GM12891 (cell line): ENCODE data around the gene IRAK1BP1. TPM values are rescaled to one million over a fixed set of nuclear protein-coding genes. Genes with fewer than 3 reads are reported as not detected.

Experiments used
- DNase-seq: peaks from one replicate; pipeline ENCODE4 v3.0.0; 2011; ENCODE audit warnings: low spot score; ENCODE audit not compliant: insufficient read length
- FAIRE-seq: peaks from 2 replicates; lab custom pipeline; 2011; peaks lifted over from hg19 to GRCh38; lab: Jason Lieb, UNC
- PAX5 ChIP-seq: IDR thresholded peaks from 2 replicates; pipeline ENCODE4 v1.6.1; 2011; ENCODE audit warnings: low read length, moderate library complexity, mild to moderate bottlenecking; ENCODE audit not compliant: insufficient read depth, severe bottlenecking
- POLR2A ChIP-seq: IDR thresholded peaks from 2 replicates; pipeline ENCODE4 v1.6.1; 2011; ENCODE audit warnings: low read depth, low read length, control low read depth
- POLR2AphosphoS5 ChIP-seq: IDR thresholded peaks from 2 replicates; pipeline ENCODE4 v1.6.1; 2011; ENCODE audit warnings: low read depth, low read length, control low read depth
- POU2F2 ChIP-seq: IDR thresholded peaks from 2 replicates; pipeline ENCODE4 v1.6.1; 2011; ENCODE audit warnings: low read depth, mild to moderate bottlenecking, control low read depth, low read length, moderate library complexity
- SPI1 ChIP-seq: IDR thresholded peaks from 2 replicates; pipeline ENCODE4 v1.6.1; 2011; ENCODE audit warnings: low read depth, low read length, control low read depth
- TAF1 ChIP-seq: IDR thresholded peaks from 2 replicates; pipeline ENCODE4 v1.6.1; 2011; ENCODE audit warnings: low read depth, low read length, control low read depth
- polyA plus RNA-seq: library from polyadenylated mRNA; unstranded; fragments of >200 nt; gene quantifications from one replicate; pipeline ENCODE4 v1.2.1, GENCODE V29; 2012; ENCODE audit warnings: low read depth, missing spikeins, inconsistent platforms; ENCODE audit not compliant: missing spikeins

The IRAK1BP1 gene
- 1.9 TPM for polyA plus RNA-seq

GRCh38 chr6:78867370-78868040 lies at the start of gene IRAK1BP1:
IRAK1BP1 (plus strand) TSS chr6:78867551; CDS start chr6:78867577, 26 bp downstream.
- DNase-seq (peak; percentile 70), FAIRE-seq (peak; percentile 99)
- peak; percentile 76 for TF ChIP-seq POLR2A
- TF ChIP-seq PAX5, result no peak
- peak; percentile 68; the same call in 1 of the 2 replicates for TF ChIP-seq TAF1
- peak; percentile 78 for TF ChIP-seq POU2F2

- FAIRE-seq, result no peak
- TF ChIP-seq PAX5 (no peak), TAF1 (no peak), POU2F2 (no peak), POLR2A (no peak), POLR2AphosphoS5 (no peak), SPI1 (no peak)
- no peak for DNase-seq
These were observed 43.3 kb upstream of the IRAK1BP1 start for GRCh38 chr6:78824045-78824444.

- DNase-seq (no peak), FAIRE-seq (no peak)
- TF ChIP-seq SPI1, result peak; percentile 37; the same call in 1 of the 2 replicates
- TF ChIP-seq PAX5, result no peak
These were observed 37.9 kb upstream of the IRAK1BP1 start for GRCh38 chr6:78829407-78829806.

- no peak for TF ChIP-seq PAX5
- TF ChIP-seq POLR2A, result no peak
- TF ChIP-seq POU2F2, result no peak
- no peak for TF ChIP-seq TAF1
- no peak for TF ChIP-seq SPI1
- TF ChIP-seq POLR2AphosphoS5, result no peak
- DNase-seq (no peak), FAIRE-seq (no peak)
These were observed 36.5 kb upstream of the IRAK1BP1 start for GRCh38 chr6:78830805-78831204.

GRCh38 chr6:78831492-78831891 lies 35.9 kb upstream of the IRAK1BP1 start:
- FAIRE-seq (no peak), DNase-seq (no peak)
- no peak for TF ChIP-seq SPI1
- no peak for TF ChIP-seq POLR2AphosphoS5
- no peak for TF ChIP-seq POLR2A
- no peak for TF ChIP-seq TAF1
- no peak for TF ChIP-seq PAX5
- TF ChIP-seq POU2F2, result no peak

GRCh38 chr6:78832091-78832808 lies 35.1 kb upstream of the IRAK1BP1 start:
- DNase-seq (no peak), FAIRE-seq (no peak)
- no peak for TF ChIP-seq POLR2A
- TF ChIP-seq SPI1, result no peak
- no peak for TF ChIP-seq PAX5
- no peak for TF ChIP-seq POU2F2
- TF ChIP-seq POLR2AphosphoS5, result no peak
- TF ChIP-seq TAF1, result no peak

GRCh38 chr6:78835817-78836216 lies 31.5 kb upstream of the IRAK1BP1 start:
- DNase-seq (no peak), FAIRE-seq (no peak)
- TF ChIP-seq POLR2AphosphoS5 (no peak), POLR2A (no peak), TAF1 (no peak), POU2F2 (no peak), PAX5 (no peak), SPI1 (no peak)

GRCh38 chr6:78836598-78836997 lies 30.8 kb upstream of the IRAK1BP1 start:
- DNase-seq (no peak), FAIRE-seq (no peak)
- no peak for TF ChIP-seq TAF1
- TF ChIP-seq POLR2AphosphoS5, result no peak
- TF ChIP-seq POU2F2, result no peak
- TF ChIP-seq SPI1, result no peak
- TF ChIP-seq POLR2A, result no peak
- no peak for TF ChIP-seq PAX5

- DNase-seq (no peak), FAIRE-seq (no peak)
- no peak for TF ChIP-seq PAX5
- TF ChIP-seq POU2F2, result no peak
- no peak for TF ChIP-seq TAF1
- TF ChIP-seq POLR2A, result no peak
- no peak for TF ChIP-seq POLR2AphosphoS5
- TF ChIP-seq SPI1, result no peak
These were observed 26.2 kb upstream of the IRAK1BP1 start for GRCh38 chr6:78841111-78841510.
